ENCODE data around the gene NKIRAS1. TPM values are rescaled to one million over a fixed set of nuclear protein-coding genes. Genes with fewer than 3 reads are reported as not detected.

The NKIRAS1 gene
- total and polyA plus RNA-seq, 2 experiments from 2014 or later = 9.2 to 9.7 TPM

- Histone ChIP-seq H3K27ac (ENCODE audit: low read depth) (no peak overlapping the region), H3K4me1 (ENCODE audit: insufficient read depth) (peaks cover 30% of the 10 kb centered on the region), H3K4me3 (no peak overlapping the region), H3K36me3 (ENCODE audit: insufficient read depth) (no peaks in the 10 kb centered on the region), H3K4me2 (no peak overlapping the region), H3K9me2 (ENCODE audit: insufficient read depth) (no peaks in the 10 kb centered on the region), H3K27me3 (ENCODE audit: insufficient read depth) (no peaks in the 10 kb centered on the region), H4K20me1 (replicated peaks; ENCODE audit: insufficient read depth) (peaks cover 23% of the 10 kb centered on the region), H3F3A (replicated peaks; ENCODE audit: low read depth) (0 out of 2 replicates have a peak, but pooled peaks cover 2% of the 10 kb centered on the region), H3K79me2 (replicated peaks; ENCODE audit: insufficient read depth) (peaks cover 100% of the 10 kb centered on the region), H2AFZ (no peak overlapping the region)
- Mint-ChIP-seq H3K27ac (peak overlapping the region; percentile 4; the same call in 1 of the 2 replicates), H3K4me3 (no peak overlapping the region), H3K36me3 (ENCODE audit: low read depth) (peaks cover 9% of the 10 kb centered on the region; the same call in 1 of the 3 replicates), H3K4me1 (peaks cover 48% of the 10 kb centered on the region), H3K9me3 (no peaks in the 10 kb centered on the region), H3K27me3 (ENCODE audit: insufficient read depth, low read depth, poor library complexity) (peaks cover 4% of the 10 kb centered on the region)
- TF ChIP-seq EZH2phosphoT487 (IDR thresholded peaks at IDR 0.05; ENCODE audit: unreplicated experiment) (no peak), ZNF114 (CRISPR knock-in tag; IDR thresholded peaks at IDR 0.05) (no peak), CREB1 (CRISPR knock-in tag; IDR thresholded peaks at IDR 0.05; ENCODE audit: low read depth) (no peak), EZH2 (IDR thresholded peaks at IDR 0.05; ENCODE audit: low read depth, unreplicated experiment) (no peak), NANOG (IDR thresholded peaks at IDR 0.05; ENCODE audit: borderline replicate concordance) (no peak), ZNF331 (CRISPR knock-in tag; IDR thresholded peaks at IDR 0.05; ENCODE audit: low read depth) (no peak), ETS1 (IDR thresholded peaks at IDR 0.05) (no peak), CTCF (conservative IDR thresholded peaks at IDR 0.05; ENCODE audit: low read depth in 2 of 2) (no peak), JUNB (IDR thresholded peaks at IDR 0.05; ENCODE audit: unreplicated experiment) (no peak), REST (IDR thresholded peaks at IDR 0.05; ENCODE audit: unreplicated experiment) (no peak)
- no peak for ATAC-seq
- DNase-seq (ENCODE audit: low spot score) = no peak
Observed at GRCh38 chr3:23859012-23859743, 57.6 kb downstream of the NKIRAS1 start.

Measured in GM23338 (cell line).